ENCODE measurements around the gene CIAO2A.

CIAO2A gene

GRCh38 chr15:64072812-64073211 lies 20.8 kb downstream of the CIAO2A start:
- DNase-seq (ENCODE audit: low spot score), result no peak
- no peak for TF ChIP-seq CTCF (IDR thresholded peaks at IDR 0.05; ENCODE audit: borderline replicate concordance, control extremely low read depth, extremely low read depth, insufficient read depth, missing control alignments)

GRCh38 chr15:64071931-64072765 lies 21.5 kb downstream of the CIAO2A start:
- TF ChIP-seq CTCF (IDR thresholded peaks at IDR 0.05; ENCODE audit: borderline replicate concordance, control extremely low read depth, extremely low read depth, insufficient read depth, missing control alignments), result no peak
- in situ Hi-C loops (cut with MboI; ENCODE audit: low sequenced_read_pairs, unreplicated experiment), result loop anchor here (25.0 kb wide), 1 partner anchor 610 kb away; no protein-coding TSS in a partner anchor
- no peak for DNase-seq (ENCODE audit: low spot score)

More at GRCh38 chr15:64072812-64073211, 20.8 kb downstream of the CIAO2A start:
- in situ Hi-C loops (cut with MboI; ENCODE audit: low sequenced_read_pairs, unreplicated experiment), result loop anchor here (25.0 kb wide), 1 partner anchor 611 kb away; no protein-coding TSS in a partner anchor

- no peak for TF ChIP-seq CTCF (IDR thresholded peaks at IDR 0.05; ENCODE audit: borderline replicate concordance, control extremely low read depth, extremely low read depth, insufficient read depth, missing control alignments)
- no peak for DNase-seq (ENCODE audit: low spot score)
- in situ Hi-C loops (cut with MboI; ENCODE audit: low sequenced_read_pairs, unreplicated experiment), result loop anchor here (25.0 kb wide), 1 partner anchor 609 kb away; no protein-coding TSS in a partner anchor
Measured at GRCh38 chr15:64070965-64071851, 22.4 kb downstream of the CIAO2A start.

- in situ Hi-C loops (cut with MboI; ENCODE audit: low sequenced_read_pairs, unreplicated experiment), result loop anchor here (25.0 kb wide), 1 partner anchor 608 kb away; no protein-coding TSS in a partner anchor
- no peak for TF ChIP-seq CTCF (IDR thresholded peaks at IDR 0.05; ENCODE audit: borderline replicate concordance, control extremely low read depth, extremely low read depth, insufficient read depth, missing control alignments)
- DNase-seq (ENCODE audit: low spot score), result no peak
Measured at GRCh38 chr15:64070106-64070505, 23.5 kb downstream of the CIAO2A start.

- in situ Hi-C loops (cut with MboI; ENCODE audit: low sequenced_read_pairs, unreplicated experiment), result loop anchor here (25.0 kb wide), 1 partner anchor 606 kb away; no protein-coding TSS in a partner anchor
- no peak for DNase-seq (ENCODE audit: low spot score)
- TF ChIP-seq CTCF (IDR thresholded peaks at IDR 0.05; ENCODE audit: borderline replicate concordance, control extremely low read depth, extremely low read depth, insufficient read depth, missing control alignments), result no peak
Measured at GRCh38 chr15:64068133-64068532, 25.5 kb downstream of the CIAO2A start.

- DNase-seq (ENCODE audit: low spot score), result peak; percentile 72
- peak; percentile 72 for TF ChIP-seq CTCF (IDR thresholded peaks at IDR 0.05; ENCODE audit: borderline replicate concordance, control extremely low read depth, extremely low read depth, insufficient read depth, missing control alignments)
Measured at GRCh38 chr15:64067564-64068030, 26.0 kb downstream of the CIAO2A start.

More at GRCh38 chr15:64067564-64068030, 26.0 kb downstream of the CIAO2A start:
- in situ Hi-C loops (cut with MboI; ENCODE audit: low sequenced_read_pairs, unreplicated experiment), result loop anchor here (25.0 kb wide), 1 partner anchor 605 kb away; no protein-coding TSS in a partner anchor

Measured in GM13976 (cell line).